Activated T-helper 2 cell treated with anti-CD3 and anti-CD28 coated beads, Interferon-gamma antibody, Interleukin-2, Interleukin-4, amounts not matched to agents 10 μg/mL and 5 μg/mL and 100 μg/mL, durations not matched to agents 14 hours and 24 hours and 36 hours (primary cell): ENCODE measurements around the gene PRKCB. TPM values are rescaled to one million over a fixed set of nuclear protein-coding genes. Genes with fewer than 3 reads are reported as not detected.
"Not testable (repeated sequence)": the region's sequence is repeated elsewhere in the genome, so short reads cannot be mapped to it uniquely, and the experiment has no call there.

Experiments
- DNase-seq: peaks from one replicate; pipeline ENCODE4 v3.0.0; 2021; ENCODE audit warnings: low spot score
- H3K27ac Mint-ChIP-seq: one replicate; pipeline ENCODE4 v1.8.0; 2021; ENCODE audit warnings: mixed read lengths
- H3K27me3 Mint-ChIP-seq: one replicate; pipeline ENCODE4 v1.8.0; 2021; ENCODE audit warnings: low read depth, mixed read lengths
- H3K36me3 Mint-ChIP-seq: one replicate; pipeline ENCODE4 v1.8.0; 2021; ENCODE audit warnings: low read depth, mixed read lengths
- H3K4me1 Mint-ChIP-seq: one replicate; pipeline ENCODE4 v1.8.0; 2021; ENCODE audit warnings: low read depth, mixed read lengths
- H3K4me3 Mint-ChIP-seq: one replicate; pipeline ENCODE4 v1.8.0; 2021; ENCODE audit warnings: low read depth, mild to moderate bottlenecking, moderate library complexity, mixed read lengths
- H3K9me3 Mint-ChIP-seq: one replicate; pipeline ENCODE4 v1.8.0; 2021; ENCODE audit warnings: mixed read lengths
- intact Hi-C: fragments of 100-400 bp; cut with micrococcal nuclease; formaldehyde crosslinking; loops from one replicate; pipeline ENCODE4 v1.15.1; 2023
- total RNA-seq: library from RNA; stranded (reverse); gene quantifications from 2 replicates; pipeline ENCODE4 v1.2.3, GENCODE V29; 2022

PRKCB gene
- total RNA-seq, 1 donor from 2014 or later = 69.5 TPM

DNA sequence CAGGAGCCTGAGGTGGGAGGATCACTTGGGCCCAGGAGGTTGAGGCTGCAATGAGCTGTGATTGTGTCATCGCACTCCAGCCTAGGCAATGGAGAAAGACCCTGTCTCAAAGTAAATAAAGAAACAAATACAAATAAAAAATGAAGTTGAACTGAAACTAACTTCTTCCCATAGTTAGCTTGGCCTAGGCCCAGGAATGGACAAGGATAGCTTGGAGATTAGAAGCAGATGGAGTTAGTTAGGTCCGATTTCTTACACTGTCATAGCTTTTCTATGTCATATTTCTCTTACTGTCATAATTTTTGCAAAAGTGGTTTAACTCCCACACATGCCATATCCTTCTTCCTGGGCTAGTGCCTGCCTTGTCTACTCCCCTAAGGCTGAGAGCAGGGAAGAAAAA is 265.6 kb downstream of the PRKCB start:
- intact Hi-C loops = no loop called here
- Mint-ChIP-seq H3K4me1 (no peaks in the 10 kb centered on the region), H3K36me3 (peaks cover 21% of the 10 kb centered on the region), H3K27me3 (no peaks in the 10 kb centered on the region), H3K9me3 (no peaks in the 10 kb centered on the region), H3K27ac (no peak overlapping the region), H3K4me3 (no peak overlapping the region)
- no peak for DNase-seq

DNA sequence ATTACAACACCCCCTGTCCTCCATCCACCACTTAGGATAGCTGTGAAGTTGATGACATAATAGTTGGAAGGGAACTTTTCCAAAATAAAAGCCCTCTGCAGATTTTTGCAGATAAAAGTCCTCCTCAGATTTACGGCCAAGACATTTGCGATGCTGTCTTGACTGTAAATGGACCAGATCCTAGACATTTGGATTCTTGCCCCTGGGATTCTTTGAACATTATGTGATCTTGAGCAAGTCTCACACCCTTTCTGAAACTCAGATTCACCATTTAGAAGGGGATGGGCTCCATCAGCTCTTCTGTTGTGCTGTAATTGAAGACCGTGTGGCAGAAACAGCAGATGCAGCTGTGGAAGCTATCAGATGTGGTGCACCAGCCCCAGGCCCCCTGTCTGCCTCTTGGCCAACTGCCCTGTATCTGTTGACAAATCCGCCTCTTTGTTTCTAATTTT is 266.5 kb downstream of the PRKCB start:
- Mint-ChIP-seq H3K9me3 (no peaks in the 10 kb centered on the region), H3K4me3 (no peak overlapping the region), H3K36me3 (peaks cover 19% of the 10 kb centered on the region), H3K27me3 (no peaks in the 10 kb centered on the region), H3K4me1 (no peaks in the 10 kb centered on the region), H3K27ac (no peak overlapping the region)
- no peak for DNase-seq
- intact Hi-C loops = no loop called here

DNA sequence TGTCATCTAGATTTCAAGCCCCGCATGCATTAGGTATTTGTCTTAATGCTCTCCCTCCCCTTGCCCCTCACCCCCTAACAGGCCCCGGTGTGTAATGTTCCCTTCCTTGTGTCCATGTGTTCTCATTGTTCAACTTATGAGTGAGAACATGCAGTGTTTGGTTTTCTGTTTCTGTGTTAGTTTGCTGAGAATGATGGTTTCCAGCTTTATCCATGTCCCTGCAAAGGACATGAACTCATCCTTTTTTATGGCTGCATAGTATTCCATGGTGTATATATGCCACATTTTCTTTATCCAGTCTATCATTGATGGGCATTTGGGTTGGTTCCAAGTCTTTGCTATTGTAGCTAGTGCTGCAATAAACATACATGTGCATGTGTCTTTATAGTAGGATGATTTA is 269.7 kb downstream of the PRKCB start:
- H3K9me3 Mint-ChIP-seq, H3K27me3 Mint-ChIP-seq, H3K4me1 Mint-ChIP-seq, H3K4me3 Mint-ChIP-seq, DNase-seq, H3K27ac Mint-ChIP-seq, intact Hi-C loops: not testable (repeated sequence)
- H3K36me3 Mint-ChIP-seq = peaks cover 14% of the 10 kb centered on the region

DNA sequence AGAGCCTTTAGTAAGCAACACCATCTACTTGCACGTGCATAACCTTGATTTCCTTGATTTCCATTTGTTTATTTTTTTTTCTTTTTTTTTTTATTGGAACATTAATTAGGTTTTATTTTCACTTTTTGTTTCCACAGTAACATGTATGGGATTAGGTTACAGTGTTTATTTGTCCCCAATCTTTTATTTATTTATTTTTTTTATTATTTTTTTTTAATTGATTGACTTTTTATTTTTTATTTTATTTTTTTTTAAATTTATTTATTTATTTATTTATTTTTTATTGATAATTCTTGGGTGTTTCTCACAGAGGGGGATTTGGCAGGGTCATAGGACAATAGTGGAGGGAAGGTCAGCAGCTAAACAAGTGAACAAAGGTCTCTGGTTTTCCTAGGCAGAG is 272.3 kb downstream of the PRKCB start:
- intact Hi-C loops, H3K4me1 Mint-ChIP-seq: not testable (repeated sequence)

DNA sequence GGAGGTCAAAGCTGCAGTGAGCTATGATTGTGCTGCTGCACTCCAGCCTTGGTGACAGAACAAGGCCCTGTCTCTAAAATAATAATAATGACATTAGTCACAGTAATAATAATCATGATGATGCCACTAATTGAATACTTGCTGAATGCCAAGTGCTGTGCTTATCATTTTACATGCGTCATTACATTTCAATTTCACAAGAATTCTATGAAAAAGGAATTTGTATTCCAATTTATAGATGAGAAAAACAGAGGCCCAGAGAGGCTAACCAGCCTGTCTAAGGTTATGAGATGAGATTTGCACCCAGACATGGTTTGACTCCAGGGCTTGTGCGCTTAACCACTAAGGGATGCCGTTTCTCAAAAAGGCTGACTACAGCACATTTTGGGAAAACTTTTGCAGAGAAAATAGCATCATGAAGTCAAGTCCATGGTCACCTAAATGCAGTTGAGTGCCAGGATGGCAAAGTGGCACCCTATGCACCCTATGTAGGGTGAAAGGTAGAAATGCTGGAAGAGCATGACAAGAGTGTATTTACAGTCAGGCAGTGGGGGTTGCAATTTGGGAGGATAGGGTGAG is 276.0 kb downstream of the PRKCB start:
- no peaks in the 10 kb centered on the region for H3K27me3 Mint-ChIP-seq
- H3K27ac Mint-ChIP-seq = no peak overlapping the region
- no peak overlapping the region for H3K4me3 Mint-ChIP-seq
- no peaks in the 10 kb centered on the region for H3K4me1 Mint-ChIP-seq
- intact Hi-C loops = no loop called here
- DNase-seq = no peak
- H3K9me3 Mint-ChIP-seq = no peaks in the 10 kb centered on the region
- peaks cover 8% of the 10 kb centered on the region for H3K36me3 Mint-ChIP-seq

More for the DNA sequence above, 272.3 kb downstream of the PRKCB start:
- peaks cover 15% of the 10 kb centered on the region for H3K36me3 Mint-ChIP-seq
- not testable (repeated sequence) for H3K9me3 Mint-ChIP-seq, H3K27ac Mint-ChIP-seq, DNase-seq, H3K4me3 Mint-ChIP-seq, H3K27me3 Mint-ChIP-seq

DNA sequence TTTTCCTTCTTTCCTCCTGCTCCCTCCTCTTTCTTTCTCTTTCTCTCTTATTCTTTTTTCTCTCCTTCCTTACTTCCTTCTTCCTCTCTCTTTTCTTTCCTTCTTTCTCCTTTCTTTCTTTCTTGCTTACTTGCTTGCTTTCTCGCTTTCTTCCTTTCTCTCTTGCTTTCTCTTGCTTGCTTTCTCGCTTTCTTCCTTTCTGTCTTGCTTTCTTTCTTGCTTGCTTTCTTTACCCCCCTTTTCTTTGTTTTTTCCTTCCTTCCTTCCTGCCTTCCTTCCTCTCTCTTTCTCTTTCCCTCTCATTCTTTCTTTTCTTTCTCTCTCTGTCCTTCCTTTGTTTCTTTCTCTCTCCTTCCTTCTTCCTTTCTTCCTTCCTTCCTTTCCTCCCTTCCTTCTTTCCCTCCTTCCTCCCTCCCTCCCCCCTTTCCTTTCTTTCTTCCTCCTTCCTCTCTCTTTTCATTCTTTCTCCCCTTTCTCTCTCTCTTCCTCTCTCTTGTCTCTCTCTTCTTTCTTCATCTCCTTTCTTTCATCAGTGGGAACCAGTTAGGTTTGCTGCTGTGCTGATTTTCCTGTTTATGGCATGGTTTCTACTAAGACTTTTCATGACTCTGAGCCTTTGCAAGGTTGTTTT is 277.4 kb downstream of the PRKCB start:
- Mint-ChIP-seq H3K4me1 (no peaks in the 10 kb centered on the region), H3K27ac (peak overlapping the region; percentile 18), H3K36me3 (peaks cover 8% of the 10 kb centered on the region), H3K4me3 (no peak overlapping the region), H3K9me3 (no peaks in the 10 kb centered on the region), H3K27me3 (no peaks in the 10 kb centered on the region)
- intact Hi-C loops = no loop called here
- DNase-seq = no peak

DNA sequence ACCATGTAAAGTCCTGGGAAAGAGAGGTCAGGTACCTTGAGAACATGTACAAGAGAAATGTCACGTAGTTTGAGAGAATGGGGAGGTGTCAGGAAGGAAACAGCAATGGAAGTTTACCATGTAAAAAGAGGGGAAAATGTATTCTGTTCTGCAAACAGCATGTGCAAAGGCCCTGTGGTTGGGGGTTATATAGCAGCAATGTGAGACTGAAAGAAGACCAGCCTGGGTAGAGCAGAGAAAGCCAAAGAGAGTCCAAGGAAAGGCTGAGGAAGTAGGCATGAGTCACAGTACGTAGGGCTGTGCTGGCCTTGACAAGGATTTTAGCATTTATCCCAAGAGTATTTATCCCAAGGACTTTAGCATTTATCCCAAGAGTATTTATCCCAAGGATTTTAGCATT is 279.1 kb downstream of the PRKCB start:
- no peak for DNase-seq
- Mint-ChIP-seq H3K27me3 (no peaks in the 10 kb centered on the region), H3K9me3 (no peaks in the 10 kb centered on the region), H3K27ac (no peak overlapping the region), H3K4me1 (no peaks in the 10 kb centered on the region), H3K4me3 (no peak overlapping the region), H3K36me3 (peaks cover 9% of the 10 kb centered on the region)
- intact Hi-C loops = no loop called here

DNA sequence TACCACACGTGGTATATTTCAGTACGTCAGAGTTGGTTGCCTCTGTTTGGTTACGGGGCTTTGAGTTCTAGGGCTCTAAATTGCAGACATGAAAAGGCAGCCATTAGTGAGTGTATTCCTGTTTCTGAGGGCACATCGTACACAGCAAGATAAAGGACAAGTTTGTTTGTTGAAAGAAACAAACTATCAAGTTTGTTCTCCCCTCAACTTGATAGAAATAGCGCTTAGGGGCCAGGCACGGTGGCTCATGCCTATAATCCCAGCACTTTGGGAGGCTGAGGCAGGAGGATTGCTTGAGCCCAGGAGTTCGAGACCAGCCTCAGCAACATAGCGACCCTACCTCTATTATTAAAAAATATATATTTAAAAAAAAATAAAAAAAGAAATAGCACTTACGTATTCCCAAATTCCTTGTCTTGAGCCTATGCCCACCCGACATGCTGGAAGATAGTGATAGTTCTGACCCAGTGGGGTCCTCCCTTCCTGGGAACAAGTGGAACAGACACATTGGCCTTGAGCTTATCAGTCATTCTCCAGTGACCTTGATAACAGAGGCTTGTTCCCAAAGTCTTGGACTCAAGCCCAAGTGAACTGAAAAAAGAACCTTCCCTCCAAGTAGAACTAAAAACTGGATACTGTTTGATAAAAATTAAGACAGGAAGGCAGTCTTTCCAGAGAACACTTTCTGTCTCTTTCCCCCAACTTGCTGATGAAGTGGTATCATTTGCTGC is 280.4 kb downstream of the PRKCB start:
- peaks cover 11% of the 10 kb centered on the region for H3K36me3 Mint-ChIP-seq
- intact Hi-C loops = no loop called here

DNA sequence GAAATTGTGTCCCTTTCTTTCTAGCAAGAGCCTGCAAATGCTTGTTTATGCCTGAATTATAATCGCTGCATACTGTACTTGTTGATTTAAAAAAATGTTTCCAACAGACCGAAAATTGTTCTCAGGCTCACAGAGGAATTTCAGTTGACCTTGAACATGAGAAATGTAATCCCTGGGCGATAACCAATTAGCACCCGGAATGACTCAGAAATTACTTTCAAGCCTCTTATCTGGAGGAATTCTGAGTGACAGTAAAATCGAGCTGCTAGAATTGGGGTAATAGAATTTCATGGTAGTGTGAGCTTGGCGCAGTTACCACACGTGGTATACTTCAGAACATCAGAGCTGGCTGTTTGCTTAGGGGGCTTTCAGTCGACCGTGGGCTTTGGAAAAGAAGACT is 281.2 kb downstream of the PRKCB start:
- intact Hi-C loops = no loop called here
- Mint-ChIP-seq H3K27ac (no peak overlapping the region), H3K9me3 (no peaks in the 10 kb centered on the region), H3K4me1 (no peaks in the 10 kb centered on the region), H3K4me3 (no peak overlapping the region), H3K27me3 (no peaks in the 10 kb centered on the region), H3K36me3 (peaks cover 14% of the 10 kb centered on the region)
- DNase-seq = no peak

More for the DNA sequence above, 280.4 kb downstream of the PRKCB start:
- Mint-ChIP-seq H3K4me3 (no peak overlapping the region), H3K4me1 (no peaks in the 10 kb centered on the region), H3K9me3 (no peaks in the 10 kb centered on the region), H3K27me3 (no peaks in the 10 kb centered on the region), H3K27ac (no peak overlapping the region)
- no peak for DNase-seq

DNA sequence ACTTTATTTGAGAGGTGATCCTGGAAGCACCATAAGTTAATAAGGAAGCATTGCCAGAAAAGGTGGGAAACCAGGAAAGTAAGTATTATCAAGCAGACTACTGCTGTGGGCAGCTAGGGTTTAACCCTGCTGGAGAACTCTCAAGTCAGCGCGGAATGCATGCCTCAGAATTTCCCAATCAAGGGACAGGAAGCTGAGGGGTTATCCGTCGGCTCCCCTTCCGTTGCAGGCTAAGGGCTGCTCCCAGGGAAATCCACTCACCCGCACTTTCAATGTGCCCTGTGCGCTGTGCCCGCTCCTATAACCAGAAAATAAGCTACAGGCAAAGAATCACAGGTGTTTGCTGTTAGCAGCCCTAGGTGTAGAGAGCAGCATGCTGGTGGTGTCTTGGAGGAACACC is 281.9 kb downstream of the PRKCB start:
- Mint-ChIP-seq H3K4me1 (no peaks in the 10 kb centered on the region), H3K27ac (no peak overlapping the region), H3K4me3 (no peak overlapping the region), H3K36me3 (peaks cover 15% of the 10 kb centered on the region), H3K27me3 (no peaks in the 10 kb centered on the region), H3K9me3 (no peaks in the 10 kb centered on the region)
- DNase-seq = no peak
- intact Hi-C loops = no loop called here

DNA sequence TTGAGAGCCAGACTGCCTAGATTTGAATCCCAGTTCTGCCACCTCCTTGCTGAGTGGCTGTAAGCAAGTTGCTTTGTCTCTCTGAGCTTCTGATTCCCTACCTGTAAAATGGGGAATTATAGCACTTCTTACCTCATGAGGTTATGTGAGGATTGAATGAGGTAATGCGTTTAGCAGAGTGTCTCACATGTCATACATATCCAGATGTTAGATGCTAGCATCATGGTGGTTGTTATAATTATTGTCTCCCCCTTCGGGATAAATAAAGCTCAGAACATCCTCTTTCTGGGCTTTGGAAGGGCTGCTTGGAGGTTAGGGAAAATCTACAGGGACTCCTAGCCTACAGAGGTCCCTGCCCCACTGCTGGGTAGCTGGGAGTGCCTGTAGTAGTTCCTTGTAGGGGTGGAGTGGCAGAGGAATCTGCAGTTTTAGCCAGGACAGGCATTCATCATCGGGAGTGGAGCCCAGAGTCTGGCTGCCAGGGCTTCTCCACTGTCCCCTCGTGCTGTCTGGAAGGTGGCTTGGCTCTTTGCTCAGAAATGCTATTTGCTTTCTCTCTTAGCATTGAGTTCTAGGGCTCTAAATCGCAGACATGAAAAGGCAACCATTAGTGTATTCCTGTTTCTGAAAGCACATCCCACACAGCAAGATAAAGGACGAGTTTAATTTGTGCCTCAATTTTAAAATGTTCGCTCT is 282.5 kb downstream of the PRKCB start:
- peaks cover 18% of the 10 kb centered on the region for H3K36me3 Mint-ChIP-seq
- intact Hi-C loops = no loop called here

DNA sequence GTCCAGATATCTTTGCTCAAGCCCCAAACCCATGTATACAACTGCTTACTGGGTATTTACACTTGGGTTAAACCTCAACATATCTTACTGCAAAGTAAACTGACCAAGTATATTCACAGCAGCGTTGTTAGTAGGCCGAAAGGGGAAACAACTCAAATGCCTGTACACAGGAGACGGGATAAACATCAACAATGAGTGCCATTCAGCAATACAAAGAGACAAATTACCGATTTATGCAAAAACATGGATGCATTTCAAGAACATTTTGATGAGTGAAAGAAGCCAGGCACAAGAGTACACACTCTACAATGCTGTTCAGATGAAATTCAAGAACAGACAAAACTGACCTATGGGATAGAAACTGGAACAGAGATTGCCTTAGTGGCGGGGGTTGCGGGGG is 284.0 kb downstream of the PRKCB start:
- Mint-ChIP-seq H3K36me3 (peaks cover 32% of the 10 kb centered on the region), H3K4me3 (no peak overlapping the region), H3K27me3 (no peaks in the 10 kb centered on the region), H3K9me3 (no peaks in the 10 kb centered on the region), H3K27ac (no peak overlapping the region), H3K4me1 (no peaks in the 10 kb centered on the region)
- intact Hi-C loops = no loop called here
- DNase-seq = no peak

More for the DNA sequence above, 282.5 kb downstream of the PRKCB start:
- H3K9me3 Mint-ChIP-seq = no peaks in the 10 kb centered on the region
- H3K4me3 Mint-ChIP-seq = no peak overlapping the region
- H3K27me3 Mint-ChIP-seq = no peaks in the 10 kb centered on the region
- H3K4me1 Mint-ChIP-seq = no peaks in the 10 kb centered on the region
- no peak overlapping the region for H3K27ac Mint-ChIP-seq
- no peak for DNase-seq

DNA sequence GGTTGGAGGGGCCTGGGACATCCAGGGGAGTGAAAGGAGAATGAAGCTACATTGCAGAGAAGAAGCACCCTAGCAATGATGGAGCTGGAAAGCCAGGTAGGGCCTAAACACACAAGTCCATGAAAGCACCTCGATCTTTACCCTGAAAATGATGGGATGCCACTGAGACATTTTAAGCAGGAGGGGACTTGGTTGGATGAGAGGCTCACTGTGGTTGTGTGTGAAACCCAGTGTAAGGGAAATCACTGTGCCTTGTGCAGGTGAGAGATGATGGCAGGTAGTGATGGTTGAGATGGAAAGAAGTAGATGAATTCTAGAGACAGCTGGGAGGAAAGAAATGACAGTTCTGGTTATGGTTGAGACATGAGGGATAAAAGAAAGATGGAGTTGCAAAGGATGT is 287.5 kb downstream of the PRKCB start:
- intact Hi-C loops = no loop called here
- no peak for DNase-seq
- Mint-ChIP-seq H3K27me3 (no peaks in the 10 kb centered on the region), H3K4me3 (no peak overlapping the region), H3K9me3 (no peaks in the 10 kb centered on the region), H3K4me1 (peaks cover 4% of the 10 kb centered on the region), H3K27ac (no peak overlapping the region), H3K36me3 (peaks cover 42% of the 10 kb centered on the region)
